Omental fat pad (tissue), 4 donors: Measurements from ENCODE around the gene EIF4G3. TPM values are rescaled to one million over a fixed set of nuclear protein-coding genes. Genes with fewer than 3 reads are reported as not detected.

Experiments
- ATAC-seq: fragments of 150-250 bp; one replicate; pipeline ENCODE4 v1.9.1; 2016; ENCODE audit warnings: mild to moderate bottlenecking, moderate library complexity; ENCODE audit not compliant: low FRiP score
- DNase-seq: peaks from one replicate; pipeline ENCODE4 v3.0.0-alpha.2; 2019; ENCODE audit warnings: low spot score
- CTCF ChIP-seq, 3 donors: fragments of 450-650 bp; IDR thresholded peaks; one replicate each; pipeline ENCODE4 v1.5.1; 2016 to 2017; ENCODE audit warnings: antibody characterized with exemption in 3 of 3, mild to moderate bottlenecking in 3 of 3, moderate library complexity in 2 of 3
- total RNA-seq, 4 donors: library from RNA; depleted of rRNA; stranded (reverse); fragments of >200 nt; gene quantifications; one replicate each; pipeline ENCODE4 v1.1.0, GENCODE V29; 2016

EIF4G3 gene
- total RNA-seq, 4 donors from 2014 or later: 50.2 to 69.5 (median 51.8) TPM

GRCh38 chr1:20992322-20993056, 184.2 kb downstream of the EIF4G3 start:
- TF ChIP-seq CTCF (IDR thresholded peaks at IDR 0.05): no peak
- ATAC-seq (no peak), DNase-seq (no peak)

- DNase-seq (no peak), ATAC-seq (no peak)
- TF ChIP-seq CTCF (IDR thresholded peaks at IDR 0.05): no peak
Observed at GRCh38 chr1:20988943-20989342, 187.8 kb downstream of the EIF4G3 start.

- DNase-seq (no peak), ATAC-seq (no peak)
- no peak for TF ChIP-seq CTCF (IDR thresholded peaks at IDR 0.05)
Observed at GRCh38 chr1:20987831-20988825, 188.6 kb downstream of the EIF4G3 start.

GRCh38 chr1:20983297-20983889, 193.3 kb downstream of the EIF4G3 start:
- ATAC-seq (no peak), DNase-seq (no peak)
- no peak for TF ChIP-seq CTCF (IDR thresholded peaks at IDR 0.05)

- ATAC-seq: no peak
- DNase-seq: no peak
- TF ChIP-seq CTCF (IDR thresholded peaks at IDR 0.05): no peak
Observed at GRCh38 chr1:20982316-20982715, 194.4 kb downstream of the EIF4G3 start.

- DNase-seq: no peak
- ATAC-seq: no peak
Observed at GRCh38 chr1:20981915-20982314, 194.8 kb downstream of the EIF4G3 start.

More at GRCh38 chr1:20981915-20982314, 194.8 kb downstream of the EIF4G3 start:
- TF ChIP-seq CTCF (IDR thresholded peaks at IDR 0.05): no peak
